Effector memory CD4-positive, alpha-beta T cell (primary cell): ENCODE measurements around the gene LIMS2.

Experiments
- DNase-seq, 3 donors: peaks; one replicate each; pipeline ENCODE4 v3.0.0-alpha.2; 2020
- H3K27ac ChIP-seq: 2 replicates; pipeline ENCODE4 v1.7.0; 2013; ENCODE audit warnings: mild to moderate bottlenecking, low read length, moderate library complexity; ENCODE audit not compliant: insufficient read depth, poor library complexity, severe bottlenecking
- H3K27me3 ChIP-seq: replicated peaks from 2 replicates; pipeline ENCODE4 v1.7.0; 2013; ENCODE audit warnings: mild to moderate bottlenecking, low read length; ENCODE audit not compliant: insufficient read depth, control insufficient read depth, poor library complexity, severe bottlenecking
- H3K36me3 ChIP-seq: 2 replicates; pipeline ENCODE4 v1.7.0; 2013; ENCODE audit warnings: mild to moderate bottlenecking, low read length, moderate library complexity; ENCODE audit not compliant: control insufficient read depth, insufficient read depth
- H3K4me1 ChIP-seq: 2 replicates; pipeline ENCODE4 v1.7.0; 2013; ENCODE audit warnings: low read length, mild to moderate bottlenecking; ENCODE audit not compliant: control insufficient read depth, insufficient read depth, poor library complexity, severe bottlenecking
- H3K4me3 ChIP-seq: 2 replicates; pipeline ENCODE4 v1.7.0; 2013; ENCODE audit warnings: low read length, low read depth, mild to moderate bottlenecking; ENCODE audit not compliant: insufficient read depth, poor library complexity, severe bottlenecking
- H3K9me3 ChIP-seq: 2 replicates; pipeline ENCODE4 v1.7.0; 2013; ENCODE audit warnings: mild to moderate bottlenecking, low read length, moderate library complexity; ENCODE audit not compliant: control insufficient read depth

Gene LIMS2

GRCh38 chr2:127650785-127651380, 24.4 kb downstream of the LIMS2 start:
- H3K4me3 ChIP-seq, result no peak overlapping the region
- H3K36me3 ChIP-seq, result no peaks in the 10 kb centered on the region
- no peak for DNase-seq
- H3K4me1 ChIP-seq, result peaks cover 10% of the 10 kb centered on the region
- no peaks in the 10 kb centered on the region for H3K27me3 ChIP-seq
- no peak overlapping the region for H3K27ac ChIP-seq
- no peaks in the 10 kb centered on the region for H3K9me3 ChIP-seq

- no peak for DNase-seq
- H3K4me1 ChIP-seq, result peaks cover 10% of the 10 kb centered on the region
- no peak overlapping the region for H3K4me3 ChIP-seq
- no peaks in the 10 kb centered on the region for H3K27me3 ChIP-seq
- no peak overlapping the region for H3K27ac ChIP-seq
- H3K9me3 ChIP-seq, result no peaks in the 10 kb centered on the region
- no peaks in the 10 kb centered on the region for H3K36me3 ChIP-seq
These were observed 25.1 kb downstream of the LIMS2 start for GRCh38 chr2:127650041-127650784.

GRCh38 chr2:127649684-127650040, 25.7 kb downstream of the LIMS2 start:
- H3K27ac ChIP-seq, result no peak overlapping the region

GRCh38 chr2:127649100-127649611, 26.2 kb downstream of the LIMS2 start:
- Histone ChIP-seq H3K4me3 (no peak overlapping the region), H3K27ac (no peak overlapping the region), H3K27me3 (no peaks in the 10 kb centered on the region), H3K9me3 (no peaks in the 10 kb centered on the region), H3K36me3 (no peaks in the 10 kb centered on the region), H3K4me1 (peaks cover 10% of the 10 kb centered on the region)
- DNase-seq, result no peak

More at GRCh38 chr2:127649684-127650040, 25.7 kb downstream of the LIMS2 start:
- Histone ChIP-seq H3K4me1 (peaks cover 10% of the 10 kb centered on the region), H3K27me3 (no peaks in the 10 kb centered on the region), H3K4me3 (no peak overlapping the region), H3K9me3 (no peaks in the 10 kb centered on the region), H3K36me3 (no peaks in the 10 kb centered on the region)
- peak; percentile 50 to 69 (median 61) for DNase-seq

- Histone ChIP-seq H3K4me1 (peaks cover 10% of the 10 kb centered on the region), H3K27me3 (no peaks in the 10 kb centered on the region)
- DNase-seq, result no peak
These were observed 27.0 kb downstream of the LIMS2 start for GRCh38 chr2:127648321-127648720.

GRCh38 chr2:127647242-127648190, 27.8 kb downstream of the LIMS2 start:
- DNase-seq, result no peak
- H3K4me3 ChIP-seq, result no peak overlapping the region

More at GRCh38 chr2:127648321-127648720, 27.0 kb downstream of the LIMS2 start:
- Histone ChIP-seq H3K9me3 (no peaks in the 10 kb centered on the region), H3K27ac (no peak overlapping the region), H3K4me3 (no peak overlapping the region), H3K36me3 (no peaks in the 10 kb centered on the region)

GRCh38 chr2:127646487-127647241, 28.7 kb downstream of the LIMS2 start:
- no peaks in the 10 kb centered on the region for H3K9me3 ChIP-seq
- no peaks in the 10 kb centered on the region for H3K36me3 ChIP-seq
- DNase-seq, result no peak
- no peaks in the 10 kb centered on the region for H3K27me3 ChIP-seq
- peaks cover 19% of the 10 kb centered on the region for H3K4me1 ChIP-seq
- H3K27ac ChIP-seq, result no peak overlapping the region
- H3K4me3 ChIP-seq, result no peak overlapping the region

More at GRCh38 chr2:127647242-127648190, 27.8 kb downstream of the LIMS2 start:
- no peak overlapping the region for H3K27ac ChIP-seq
- H3K4me1 ChIP-seq, result peaks cover 10% of the 10 kb centered on the region
- no peaks in the 10 kb centered on the region for H3K36me3 ChIP-seq
- H3K27me3 ChIP-seq, result no peaks in the 10 kb centered on the region
- H3K9me3 ChIP-seq, result no peaks in the 10 kb centered on the region

- no peak for DNase-seq
- peaks cover 29% of the 10 kb centered on the region for H3K4me1 ChIP-seq
- no peak within 1 kb of the TSS for H3K27ac ChIP-seq
- no peaks in the 10 kb centered on the region for H3K27me3 ChIP-seq
- H3K36me3 ChIP-seq, result no peaks in the 10 kb centered on the region
- H3K4me3 ChIP-seq, result no peak within 1 kb of the TSS
- no peaks in the 10 kb centered on the region for H3K9me3 ChIP-seq
These were observed 29.7 kb downstream of the LIMS2 start, which contains the start of gene GPR17 for GRCh38 chr2:127645395-127646291. GPR17 (plus strand) TSS chr2:127646153; CDS start chr2:127650736, 4,583 bp downstream.
